H9 (cell line): ENCODE results near the gene LHPP. TPM values are rescaled to one million over a fixed set of nuclear protein-coding genes. Genes with fewer than 3 reads are reported as not detected.

Experiments
- DNase-seq: peaks from one replicate; pipeline ENCODE4 v3.0.0-alpha.2; 2017
- H2AFZ ChIP-seq: one replicate; pipeline ENCODE4 v1.6.1; 2013; ENCODE audit warnings: mild to moderate bottlenecking, low read length, control low read depth, moderate library complexity
- H2AK5ac ChIP-seq: 2 replicates; pipeline ENCODE4 v1.6.1; 2013; ENCODE audit warnings: low read length, control low read depth, mixed read lengths; ENCODE audit not compliant: insufficient read length
- H2BK120ac ChIP-seq: one replicate; pipeline ENCODE4 v1.6.1; 2013; ENCODE audit warnings: low read depth, mild to moderate bottlenecking, low read length, control low read depth, inconsistent platforms; ENCODE audit not compliant: poor library complexity, severe bottlenecking
- H2BK12ac ChIP-seq: 2 replicates; pipeline ENCODE4 v1.6.1; 2013; ENCODE audit warnings: low read length, control low read depth, mixed read lengths, low read depth; ENCODE audit not compliant: insufficient read length
- H2BK15ac ChIP-seq: 2 replicates; pipeline ENCODE4 v1.6.1; 2013; ENCODE audit warnings: low read depth, low read length, control low read depth
- H2BK20ac ChIP-seq: one replicate; pipeline ENCODE4 v1.6.1; 2013; ENCODE audit warnings: low read depth, mild to moderate bottlenecking, low read length, control low read depth, inconsistent platforms; ENCODE audit not compliant: poor library complexity, severe bottlenecking
- H2BK5ac ChIP-seq: 2 replicates; pipeline ENCODE4 v1.6.1; 2013; ENCODE audit warnings: low read length, control low read depth, mixed read lengths; ENCODE audit not compliant: insufficient read length
- H3K14ac ChIP-seq: 2 replicates; pipeline ENCODE4 v1.6.1; 2013; ENCODE audit warnings: low read length, control low read depth; ENCODE audit not compliant: insufficient read depth
- H3K18ac ChIP-seq: 2 replicates; pipeline ENCODE4 v1.6.1; 2013; ENCODE audit warnings: low read depth, mild to moderate bottlenecking, mixed read lengths, low read length, control low read depth; ENCODE audit not compliant: insufficient read length
- H3K23ac ChIP-seq: 2 replicates; pipeline ENCODE4 v1.6.1; 2013; ENCODE audit warnings: low read length, control low read depth, mixed read lengths, low read depth; ENCODE audit not compliant: insufficient read length
- H3K23me2 ChIP-seq: 2 replicates; pipeline ENCODE4 v1.6.1; 2013; ENCODE audit warnings: low read depth, mild to moderate bottlenecking, mixed read lengths, low read length, control low read depth; ENCODE audit not compliant: insufficient read length, poor library complexity, severe bottlenecking
- H3K27ac ChIP-seq: 2 replicates; pipeline ENCODE4 v1.5.1; 2013; ENCODE audit warnings: low read length, control low read depth, mixed read lengths, low read depth; ENCODE audit not compliant: insufficient read length
- H3K27me3 ChIP-seq: 2 replicates; pipeline ENCODE4 v1.6.1; 2013; ENCODE audit warnings: low read length, control low read depth, inconsistent platforms; ENCODE audit not compliant: insufficient read depth
- H3K4ac ChIP-seq: 2 replicates; pipeline ENCODE4 v1.6.1; 2013; ENCODE audit warnings: low read depth, mild to moderate bottlenecking, control low read depth, inconsistent platforms, low read length, moderate library complexity
- H3K4me1 ChIP-seq: 2 replicates; pipeline ENCODE4 v1.6.1; 2013; ENCODE audit warnings: low read length, control low read depth, inconsistent platforms; ENCODE audit not compliant: insufficient read depth
- H3K4me2 ChIP-seq: 2 replicates; pipeline ENCODE4 v1.6.1; 2013; ENCODE audit warnings: low read length, control low read depth, mixed read lengths; ENCODE audit not compliant: insufficient read length, insufficient read depth
- H3K56ac ChIP-seq: 2 replicates; pipeline ENCODE4 v1.6.1; 2013; ENCODE audit warnings: low read depth, mild to moderate bottlenecking, mixed read lengths, low read length, control low read depth; ENCODE audit not compliant: insufficient read length
- H3K79me1 ChIP-seq: 2 replicates; pipeline ENCODE4 v1.6.1; 2013; ENCODE audit warnings: low read depth, mild to moderate bottlenecking, moderate library complexity, low read length, control low read depth, inconsistent platforms; ENCODE audit not compliant: insufficient read depth, poor library complexity, severe bottlenecking
- H3K79me2 ChIP-seq: 2 replicates; pipeline ENCODE4 v1.6.1; 2013; ENCODE audit warnings: low read length, control low read depth, inconsistent platforms; ENCODE audit not compliant: insufficient read depth
- H3K9ac ChIP-seq: 2 replicates; pipeline ENCODE4 v1.6.1; 2013; ENCODE audit warnings: low read length, control low read depth, mixed read lengths; ENCODE audit not compliant: insufficient read length; ENCODE audit errors: extremely low read depth
- H3K9me3 ChIP-seq: one replicate; pipeline ENCODE4 v1.6.1; 2013; ENCODE audit warnings: low read depth, low read length, inconsistent platforms; ENCODE audit not compliant: control insufficient read depth
- H3T11ph ChIP-seq: one replicate; pipeline ENCODE4 v1.6.1; 2013; ENCODE audit warnings: mild to moderate bottlenecking, low read length, control low read depth, inconsistent platforms
- H4K20me1 ChIP-seq: one replicate; pipeline ENCODE4 v1.6.1; 2013; ENCODE audit not compliant: control insufficient read depth, insufficient read length, insufficient read depth
- H4K5ac ChIP-seq: 2 replicates; pipeline ENCODE4 v1.6.1; 2013; ENCODE audit warnings: low read depth, mild to moderate bottlenecking, mixed read lengths, low read length, control low read depth; ENCODE audit not compliant: insufficient read length
- H4K8ac ChIP-seq: replicated peaks from 2 replicates; pipeline ENCODE4 v1.6.1; 2013; ENCODE audit warnings: low read length, control low read depth, mixed read lengths, low read depth; ENCODE audit not compliant: insufficient read length
- H4K91ac ChIP-seq: 2 replicates; pipeline ENCODE4 v1.6.1; 2013; ENCODE audit warnings: low read depth, mild to moderate bottlenecking, moderate library complexity, mixed read lengths, low read length, control low read depth; ENCODE audit not compliant: insufficient read length
- H3K27ac Mint-ChIP-seq, 3 experiments: 2 replicates in 2 of 3; 3 replicates in 1 of 3; pipeline ENCODE4 v1.8.0; 2020 to 2021; ENCODE audit warnings: mixed read lengths in 3 of 3, mild to moderate bottlenecking in 1 of 3, moderate library complexity in 1 of 3
- H3K27me3 Mint-ChIP-seq: 2 replicates; pipeline ENCODE4 v1.8.0; 2021; ENCODE audit warnings: low read depth, mild to moderate bottlenecking, moderate library complexity, mixed read lengths
- H3K36me3 Mint-ChIP-seq, 3 experiments: 2 replicates in 2 of 3; 3 replicates in 1 of 3; pipeline ENCODE4 v1.8.0; 2020 to 2021; ENCODE audit warnings: low read depth in 3 of 3, mixed read lengths in 3 of 3; ENCODE audit not compliant: insufficient read depth in 1 of 3
- H3K4me1 Mint-ChIP-seq, 2 experiments: 2 replicates each; pipeline ENCODE4 v1.8.0; 2020; ENCODE audit warnings: mixed read lengths in 2 of 2
- H3K4me3 Mint-ChIP-seq, 2 experiments: 2 replicates in 1 of 2; 3 replicates in 1 of 2; pipeline ENCODE4 v1.8.0; 2020 to 2021; ENCODE audit warnings: mild to moderate bottlenecking in 2 of 2, mixed read lengths in 2 of 2, moderate library complexity in 1 of 2
- H3K9me3 Mint-ChIP-seq, 2 experiments: 2 replicates in 1 of 2; 3 replicates in 1 of 2; pipeline ENCODE4 v1.8.0; 2020; ENCODE audit warnings: mild to moderate bottlenecking in 2 of 2, mixed read lengths in 2 of 2, moderate library complexity in 1 of 2
- CTCF ChIP-seq: fragments of 200-600 bp; sonication (generic); conservative IDR thresholded peaks from 3 replicates; pipeline ENCODE4 v1.8.0; 2021; ENCODE audit warnings: antibody characterized with exemption, mild to moderate bottlenecking
- WGBS: extraction: QIAGEN DNeasy Blood & Tissue Kit; methylation state at CpG from one replicate; pipeline ENCODE4 v1.1.7; 2013; ENCODE audit warnings: missing lambda C conversion rate, low lambda C conversion rate, mixed read lengths; ENCODE audit not compliant: insufficient read length; ENCODE audit errors: extremely low coverage; 5-methylcytosine and 5-hydroxymethylcytosine counted together
- total RNA-seq: library from RNA; stranded (reverse); gene quantifications from 2 replicates; pipeline ENCODE4 v1.2.1, GENCODE V29; 2021

Gene LHPP
- total RNA-seq, 1 experiment from 2014 or later, result 29.6 TPM

- H3K4me1 Mint-ChIP-seq, result peaks cover 5 to 17% of the 10 kb centered on the region in 2 experiments
These were observed 91.2 kb downstream of the LHPP start for GRCh38 chr10:124552691-124553276.

More at GRCh38 chr10:124552691-124553276, 91.2 kb downstream of the LHPP start:
- H3K56ac ChIP-seq, result no peak overlapping the region
- H4K20me1 ChIP-seq, result no peaks in the 10 kb centered on the region
- H3K79me2 ChIP-seq, result no peaks in the 10 kb centered on the region
- H3K14ac ChIP-seq, result no peak overlapping the region
- H3K27me3 ChIP-seq, result no peaks in the 10 kb centered on the region
- no peak for TF ChIP-seq CTCF
- no peak overlapping the region for H2AFZ ChIP-seq
- no peaks in the 10 kb centered on the region; a peak in 1 of 7 replicates for H3K36me3 Mint-ChIP-seq
- no peak overlapping the region for H2BK120ac ChIP-seq
- H2BK5ac ChIP-seq, result no peak overlapping the region
- H4K91ac ChIP-seq, result no peak overlapping the region
- DNase-seq, result no peak
- no peak overlapping the region for H2BK15ac ChIP-seq
- H4K8ac ChIP-seq, result no peak overlapping the region
- H3K27me3 Mint-ChIP-seq, result no peaks in the 10 kb centered on the region
- H3K4ac ChIP-seq, result no peak overlapping the region
- H3K9me3 ChIP-seq, result no peaks in the 10 kb centered on the region
- H2BK20ac ChIP-seq, result no peak overlapping the region
- no peak overlapping the region for H3K27ac Mint-ChIP-seq
- H2BK12ac ChIP-seq, result no peak overlapping the region
- H3K9me3 Mint-ChIP-seq, result no peaks in the 10 kb centered on the region
- no peak overlapping the region for H2AK5ac ChIP-seq
- WGBS, result no CpG with 5 or more reads among the region's 14 CpGs
- H3K79me1 ChIP-seq, result no peaks in the 10 kb centered on the region
- no peaks in the 10 kb centered on the region for H3K4me1 ChIP-seq
- no peak overlapping the region for H3K23ac ChIP-seq
- no peak overlapping the region for H3K9ac ChIP-seq
- no peak overlapping the region; a peak in 1 of 5 replicates for H3K4me3 Mint-ChIP-seq
- no peaks in the 10 kb centered on the region for H3K23me2 ChIP-seq
- H3K27ac ChIP-seq, result no peak overlapping the region
- H3T11ph ChIP-seq, result no peak overlapping the region
- H4K5ac ChIP-seq, result no peak overlapping the region
- no peak overlapping the region for H3K4me2 ChIP-seq
- no peak overlapping the region for H3K18ac ChIP-seq
